IPS-18a (cell line): Measurements from ENCODE around the gene ECE1.
"Not testable (repeated sequence)": the region's sequence is repeated elsewhere in the genome, so short reads cannot be mapped to it uniquely, and the experiment has no call there.

Experiments used
- H3K27ac ChIP-seq: one replicate; pipeline ENCODE4 v1.5.1; 2013; ENCODE audit warnings: low read length
- H3K27me3 ChIP-seq: one replicate; pipeline ENCODE4 v1.6.1; 2013; ENCODE audit warnings: mild to moderate bottlenecking, low read length; ENCODE audit not compliant: control insufficient read depth, insufficient read depth
- H3K36me3 ChIP-seq: one replicate; pipeline ENCODE4 v1.6.1; 2013; ENCODE audit warnings: low read depth, low read length; ENCODE audit not compliant: control insufficient read depth
- H3K4me1 ChIP-seq: one replicate; pipeline ENCODE4 v1.6.1; 2013; ENCODE audit warnings: low read depth, low read length; ENCODE audit not compliant: control insufficient read depth
- H3K4me3 ChIP-seq: one replicate; pipeline ENCODE4 v1.5.1; 2013; ENCODE audit warnings: low read length
- H3K9ac ChIP-seq: one replicate; pipeline ENCODE4 v1.6.1; 2013; ENCODE audit warnings: mild to moderate bottlenecking, low read length, moderate library complexity
- H3K9me3 ChIP-seq: one replicate; pipeline ENCODE4 v1.6.1; 2013; ENCODE audit warnings: low read depth, low read length; ENCODE audit not compliant: control insufficient read depth

ECE1 gene

DNA sequence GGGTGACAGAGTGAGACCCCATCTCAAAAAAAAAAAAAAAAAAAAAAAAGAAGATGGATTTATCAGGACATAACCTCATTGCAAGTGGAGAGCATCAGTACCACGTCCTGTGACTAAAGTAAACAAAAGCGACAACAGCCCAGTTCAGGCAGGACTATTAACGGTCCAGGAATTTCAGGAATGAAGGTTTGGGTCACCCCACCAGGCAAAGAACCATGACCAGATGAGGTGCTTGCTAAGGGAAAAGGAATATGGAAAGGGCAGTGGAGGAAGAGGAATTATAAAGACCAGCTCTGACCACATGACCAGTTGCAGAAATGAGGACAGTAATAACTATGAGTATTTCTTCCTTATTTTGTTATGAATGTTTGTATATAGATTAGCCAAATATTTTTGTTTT is 78.1 kb downstream of the ECE1 start:
- H3K9me3 ChIP-seq, result no peaks in the 10 kb centered on the region
- H3K4me3 ChIP-seq, result no peak overlapping the region
- H3K27ac ChIP-seq, result no peak overlapping the region
- no peaks in the 10 kb centered on the region for H3K27me3 ChIP-seq
- H3K36me3 ChIP-seq, result no peaks in the 10 kb centered on the region
- no peaks in the 10 kb centered on the region for H3K4me1 ChIP-seq
- H3K9ac ChIP-seq, result no peak overlapping the region

DNA sequence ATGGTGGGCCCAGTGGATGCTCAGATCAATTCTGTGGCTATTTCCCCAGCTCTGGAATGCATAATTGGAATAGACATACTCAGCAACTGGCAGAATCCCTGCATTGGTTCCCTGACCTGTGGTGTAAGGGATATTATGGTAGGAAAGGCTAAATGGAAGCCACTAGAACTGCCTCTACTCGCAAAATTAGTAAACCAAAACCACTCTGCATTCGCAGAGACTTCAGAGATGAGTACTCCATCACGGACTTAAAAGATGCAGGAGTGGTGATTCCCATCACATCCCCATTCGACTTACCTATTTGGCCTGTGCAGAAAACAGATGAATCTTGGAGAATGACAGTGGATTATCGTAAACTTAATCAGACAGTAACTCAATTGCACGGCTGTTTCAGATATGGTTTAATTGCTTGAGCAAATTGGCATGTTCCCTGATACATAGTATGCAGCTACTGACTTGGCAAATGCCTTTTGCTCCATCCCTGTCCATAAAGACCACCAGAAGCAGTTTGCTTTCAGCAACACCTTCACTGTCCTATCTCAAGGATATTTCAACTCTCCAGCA is 82.0 kb downstream of the ECE1 start:
- H3K9me3 ChIP-seq, H3K4me1 ChIP-seq: not testable (repeated sequence)

GRCh38 chr1:21206117-21206516 is 84.1 kb downstream of the ECE1 start:
- Histone ChIP-seq H3K9ac (no peak overlapping the region), H3K27me3 (no peaks in the 10 kb centered on the region), H3K9me3 (no peaks in the 10 kb centered on the region), H3K4me1 (no peaks in the 10 kb centered on the region), H3K36me3 (no peaks in the 10 kb centered on the region), H3K4me3 (no peak overlapping the region), H3K27ac (no peak overlapping the region)

More for the DNA sequence above, 82.0 kb downstream of the ECE1 start:
- not testable (repeated sequence) for H3K27me3 ChIP-seq, H3K36me3 ChIP-seq, H3K9ac ChIP-seq, H3K4me3 ChIP-seq, H3K27ac ChIP-seq

- Histone ChIP-seq H3K9me3 (no peaks in the 10 kb centered on the region), H3K9ac (no peak overlapping the region), H3K4me3 (no peak overlapping the region), H3K27me3 (no peaks in the 10 kb centered on the region), H3K27ac (no peak overlapping the region), H3K36me3 (no peaks in the 10 kb centered on the region), H3K4me1 (no peaks in the 10 kb centered on the region)
Observed at GRCh38 chr1:21205416-21205815, 84.8 kb downstream of the ECE1 start.

- no peaks in the 10 kb centered on the region for H3K27me3 ChIP-seq
- no peak overlapping the region for H3K9ac ChIP-seq
- no peak overlapping the region for H3K27ac ChIP-seq
- H3K9me3 ChIP-seq, result no peaks in the 10 kb centered on the region
- H3K4me1 ChIP-seq, result no peaks in the 10 kb centered on the region
- no peaks in the 10 kb centered on the region for H3K36me3 ChIP-seq
- H3K4me3 ChIP-seq, result no peak overlapping the region
Observed at GRCh38 chr1:21201650-21202049, 88.6 kb downstream of the ECE1 start.

GRCh38 chr1:21201238-21201637 is 89.0 kb downstream of the ECE1 start:
- H3K36me3 ChIP-seq, H3K27ac ChIP-seq, H3K9ac ChIP-seq, H3K4me1 ChIP-seq, H3K4me3 ChIP-seq, H3K27me3 ChIP-seq, H3K9me3 ChIP-seq: not testable (repeated sequence)

DNA sequence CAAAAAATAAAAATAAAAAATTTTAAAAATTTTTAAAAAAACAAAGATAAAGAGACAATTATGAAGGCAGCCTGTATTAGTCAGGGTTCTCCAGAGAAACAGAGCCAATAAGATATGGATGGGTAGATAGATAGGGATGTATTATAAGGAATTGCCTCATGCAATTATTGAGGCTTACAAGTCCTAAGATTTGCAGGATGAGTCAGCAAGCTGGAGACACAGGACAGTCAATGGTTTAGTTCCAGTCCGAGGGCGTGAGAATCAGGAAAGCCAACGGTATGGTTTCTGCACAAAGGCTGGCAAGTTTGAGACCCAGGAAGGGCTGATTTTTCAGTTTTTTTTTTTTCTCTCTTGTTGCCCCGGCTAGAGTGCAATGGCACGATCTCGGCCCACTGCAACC is 89.5 kb downstream of the ECE1 start:
- no peaks in the 10 kb centered on the region for H3K9me3 ChIP-seq
- H3K4me1 ChIP-seq, result no peaks in the 10 kb centered on the region
- H3K9ac ChIP-seq, result no peak overlapping the region
- H3K27me3 ChIP-seq, result no peaks in the 10 kb centered on the region
- no peaks in the 10 kb centered on the region for H3K36me3 ChIP-seq
- no peak overlapping the region for H3K4me3 ChIP-seq
- H3K27ac ChIP-seq, result no peak overlapping the region

GRCh38 chr1:21198929-21199328 is 91.3 kb downstream of the ECE1 start:
- Histone ChIP-seq H3K9me3 (no peaks in the 10 kb centered on the region), H3K4me1 (no peaks in the 10 kb centered on the region), H3K27me3 (peaks cover 12% of the 10 kb centered on the region), H3K27ac (no peak overlapping the region), H3K4me3 (no peak overlapping the region), H3K9ac (no peak overlapping the region), H3K36me3 (no peaks in the 10 kb centered on the region)

DNA sequence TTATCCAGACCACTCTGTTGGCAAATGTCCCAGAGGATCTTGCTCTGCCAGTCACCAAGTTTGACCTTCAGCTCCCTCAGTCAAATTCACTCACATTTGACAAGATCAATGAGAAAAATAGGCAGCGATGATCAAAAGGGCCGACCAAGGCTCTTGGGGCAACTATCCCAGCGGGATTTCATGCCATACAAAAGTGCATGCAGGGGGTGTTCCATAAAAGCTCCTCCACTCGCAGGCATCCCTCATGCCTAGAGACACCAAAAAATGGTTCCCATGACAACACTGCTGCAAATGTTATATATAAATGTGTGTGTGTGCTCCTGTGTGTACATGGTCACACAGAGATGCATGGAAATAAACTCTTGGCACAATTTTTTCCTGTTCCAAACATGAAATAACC is 97.4 kb downstream of the ECE1 start:
- H3K4me1 ChIP-seq, result no peaks in the 10 kb centered on the region
- H3K9me3 ChIP-seq, result no peaks in the 10 kb centered on the region
- no peak overlapping the region for H3K9ac ChIP-seq
- no peaks in the 10 kb centered on the region for H3K36me3 ChIP-seq
- H3K4me3 ChIP-seq, result no peak overlapping the region
- no peak overlapping the region for H3K27ac ChIP-seq
- peaks cover 70% of the 10 kb centered on the region for H3K27me3 ChIP-seq

DNA sequence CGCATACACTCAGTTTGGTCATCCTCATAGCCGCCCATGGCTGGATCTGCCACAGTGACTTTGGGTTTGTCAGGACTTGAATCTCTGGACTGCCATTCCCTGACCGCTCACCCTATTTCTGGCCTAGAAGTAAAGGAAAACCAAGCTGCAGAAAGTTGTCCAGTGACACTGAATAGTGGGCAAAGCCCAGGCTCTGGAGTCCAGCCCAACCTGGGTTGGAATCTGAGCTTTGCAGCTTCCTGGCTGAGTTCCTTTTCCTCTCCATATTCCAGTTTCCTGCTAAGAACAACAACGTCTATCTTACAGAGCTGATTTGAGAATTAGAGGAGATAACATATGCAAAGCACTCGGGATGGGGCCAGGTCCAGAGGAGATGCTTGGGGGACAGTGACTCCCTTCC is 98.0 kb downstream of the ECE1 start:
- no peak overlapping the region for H3K4me3 ChIP-seq

GRCh38 chr1:21190771-21191170 is 99.5 kb downstream of the ECE1 start:
- not testable (repeated sequence) for H3K9me3 ChIP-seq, H3K4me3 ChIP-seq, H3K36me3 ChIP-seq, H3K4me1 ChIP-seq, H3K9ac ChIP-seq, H3K27ac ChIP-seq
- H3K27me3 ChIP-seq, result peaks cover 81% of the 10 kb centered on the region

More for the DNA sequence above, 98.0 kb downstream of the ECE1 start:
- Histone ChIP-seq H3K27ac (no peak overlapping the region), H3K4me1 (no peaks in the 10 kb centered on the region), H3K9me3 (no peaks in the 10 kb centered on the region), H3K27me3 (peaks cover 76% of the 10 kb centered on the region), H3K36me3 (no peaks in the 10 kb centered on the region), H3K9ac (no peak overlapping the region)

DNA sequence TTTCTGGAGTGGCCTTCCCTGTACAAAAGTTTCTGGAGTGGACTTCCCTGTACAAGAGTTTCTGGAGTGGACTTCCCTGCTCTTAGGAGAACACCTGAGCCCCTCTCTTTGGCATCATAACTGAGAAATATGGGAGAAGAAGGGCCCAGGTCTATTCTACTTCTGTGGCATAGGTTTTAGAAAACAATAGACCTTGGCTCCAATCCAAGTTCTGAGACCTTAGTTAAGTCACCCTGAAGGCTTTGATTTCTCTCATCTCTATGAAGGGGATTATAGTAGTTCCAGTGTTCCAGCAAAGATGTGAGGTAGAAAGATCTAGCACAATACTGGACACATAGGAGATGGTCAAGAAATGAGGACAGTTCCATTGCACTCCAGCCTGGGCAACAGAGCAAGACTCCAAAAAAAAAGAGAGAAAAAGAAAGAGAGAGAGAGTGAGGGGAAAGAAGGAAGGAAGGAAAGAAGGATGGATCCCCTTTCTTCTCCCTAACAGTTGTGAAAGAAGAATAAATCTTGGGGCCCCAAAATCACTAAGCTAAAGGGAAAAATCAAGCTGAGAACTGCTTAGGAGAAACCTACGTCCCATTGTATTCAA is 100.3 kb downstream of the ECE1 start:
- H3K27me3 ChIP-seq, result peaks cover 82% of the 10 kb centered on the region
- no peak overlapping the region for H3K27ac ChIP-seq
- no peak overlapping the region for H3K4me3 ChIP-seq
- H3K4me1 ChIP-seq, result no peaks in the 10 kb centered on the region
- no peaks in the 10 kb centered on the region for H3K9me3 ChIP-seq
- H3K36me3 ChIP-seq, result no peaks in the 10 kb centered on the region
- H3K9ac ChIP-seq, result no peak overlapping the region
